Measurements from ENCODE around the gene TAMM41. TPM values are rescaled to one million over a fixed set of nuclear protein-coding genes. Genes with fewer than 3 reads are reported as not detected.

TAMM41 gene
- 93.1 and 115 TPM in 2 replicates for total RNA-seq (2011; cell fraction: chromatin; rRNA removed; ENCODE audit: low replicate concordance)
- 55.0 and 57.7 TPM in 2 replicates for total RNA-seq (2011; cell fraction: nucleolus; rRNA removed)
- total RNA-seq (2011; cell fraction: nucleoplasm; rRNA removed): 70.5 and 103 TPM in 2 replicates
- total RNA-seq (2014; rRNA removed) (8.6 and 12.0 TPM in 2 replicates), total RNA-seq (2014; rRNA removed; fragmentation: Illumina TruSeq; extraction: Trizol) (18.2 and 20.3 TPM in 2 replicates), total RNA-seq (2015; rRNA removed; fragmentation: Illumina TruSeq; extraction: Trizol) (21.2 and 25.0 TPM in 2 replicates), total RNA-seq (2021) (32.2 and 34.7 TPM in 2 replicates), polyA plus RNA-seq (2011; rRNA removed) (23.9 and 30.1 TPM in 2 replicates), polyA plus RNA-seq (2014; fragmentation: Illumina TruSeq; extraction: Trizol) (31.3 and 32.4 TPM in 2 replicates), polyA plus RNA-seq (2014; fragmentation: Nextera tagmentation; extraction: Ambion mirVana) (10 to 100 TPM; 69.0 to 74.6 TPM), polyA plus RNA-seq (2014; rRNA removed) (29.3 and 34.2 TPM in 2 replicates), polyA minus RNA-seq (2011; rRNA and poly(A)+ RNA removed) (35.2 and 39.5 TPM in 2 replicates), Bru-seq, nascent RNA (percentile 84 among the genes with signal in this experiment), BruChase-seq, experiment 1, labeled RNA remaining after a 2-hour chase (percentile 89 among the genes with signal in this experiment), BruChase-seq, experiment 2, labeled RNA remaining after a 6-hour chase (percentile 88 among the genes with signal in this experiment)
- 32.0 and 57.1 TPM in 2 replicates for polyA plus RNA-seq (2011; cell fraction: cytosol; rRNA removed)
- 43.7 and 90.2 TPM in 2 replicates for polyA plus RNA-seq (2011; cell fraction: nucleus; rRNA removed)
- 23.4 and 26.3 TPM in 2 replicates for polyA plus RNA-seq (2012)
- 22.0 and 27.3 TPM in 2 replicates for polyA minus RNA-seq (2011; cell fraction: cytosol; rRNA and poly(A)+ RNA removed)
- polyA minus RNA-seq (2011; cell fraction: nucleus; rRNA and poly(A)+ RNA removed): 43.6 and 57.0 TPM in 2 replicates
- long read RNA-seq, experiment 1, transcript TAMM41-206 (8 exons, 1,213 nt): major isoform, 28 of 40 reads
- long read RNA-seq, experiment 1, partial matches to known transcripts: 1 of 40 reads
- long read RNA-seq, experiment 1, other reads (novel, unspliced or antisense): 9 of 40 reads
- long read RNA-seq, experiment 2, transcript TAMM41-206 (8 exons, 1,213 nt): major isoform, 16 of 30 reads
- long read RNA-seq, experiment 2, partial matches to known transcripts: 2 of 30 reads
- long read RNA-seq, experiment 2, other reads (novel, unspliced or antisense): 9 of 30 reads
- long read RNA-seq, experiment 3, transcript TAMM41-206 (8 exons, 1,213 nt): major isoform, 21 of 32 reads
- long read RNA-seq, experiment 3, partial matches to known transcripts: 3 of 32 reads
- long read RNA-seq, experiment 3, other reads (novel, unspliced or antisense): 5 of 32 reads

- in situ Hi-C loops (cut with MboI) (no loop called here), intact Hi-C loops (cut with micrococcal nuclease) (loop anchor here (5.0 kb wide), 1 partner anchor 331 kb away; no protein-coding TSS in a partner anchor)
- peaks cover 7 to 10% of the 10 kb centered on the region in 2 experiments; a peak in 3 of 5 replicates for H3K4me1 ChIP-seq (replicated peaks in 1 of 2; ENCODE audit: control insufficient read depth in 2 of 2, insufficient read depth in 2 of 2, low read length in 2 of 2)
- 0 out of 2 replicates have a peak, but pooled peaks cover under 1% of the 10 kb centered on the region for H3K9me3 ChIP-seq (replicated peaks; ENCODE audit: control insufficient read depth, insufficient read depth, low read depth, low read length)
- peak within 1 kb of the TSS; percentile 95 for H2AFZ ChIP-seq (ENCODE audit: low read depth, low read length)
- peak within 1 kb of the TSS; percentile 86 for H3K27ac ChIP-seq (ENCODE audit: extremely low read depth, low read depth, low read length)
- peak; percentile 93 to 98 (median 94) for DNase-seq (ENCODE audit: extremely low read depth in 1 of 4, low spot score in 3 of 4)
- peak; percentile 100 for ATAC-seq
- 2% methylated on average over 69 of the region's 71 CpGs for WGBS (ENCODE audit: insufficient coverage, low coverage, missing lambda C conversion rate)
- H3K36me3 ChIP-seq (ENCODE audit: control insufficient read depth, insufficient read depth, low read length): peaks cover 35% of the 10 kb centered on the region
- CTCF ChIA-PET (ENCODE audit: low intra/inter-chr PET ratio): interaction anchor here (1.4 kb wide), 1 partner anchor 467 kb away, joined by 4 read pairs; no protein-coding TSS in a partner anchor
- no peaks in the 10 kb centered on the region for H3K27me3 ChIP-seq (ENCODE audit: control insufficient read depth in 2 of 2, insufficient read depth in 2 of 2, low read length in 2 of 2)
- FAIRE-seq: peak; percentile 94
- H3K4me2 ChIP-seq (ENCODE audit: insufficient read depth, low read length): peak within 1 kb of the TSS; percentile 96
- BruUV-seq (replicated peaks): no TSS peak
- H3K4me3 ChIP-seq: peak within 1 kb of the TSS; percentile 91
- no peaks in the 10 kb centered on the region for H3K9me1 ChIP-seq (ENCODE audit: control insufficient read depth, insufficient read depth, low read length)
- peak within 1 kb of the TSS; percentile 93 to 99 for H3K9ac ChIP-seq (ENCODE audit: insufficient read depth in 1 of 2, low read depth in 2 of 2, low read length in 2 of 2)
- POLR2A ChIA-PET: interaction anchor here (0.7 to 1.6 kb wide), 4 partner anchors 9 to 61 kb away, joined by 3 to 5 read pairs (median 3); no protein-coding TSS in a partner anchor
- H3K79me2 ChIP-seq (ENCODE audit: control insufficient read depth, insufficient read depth, low read length): peaks cover 27% of the 10 kb centered on the region
- no peaks in the 10 kb centered on the region for H4K20me1 ChIP-seq (replicated peaks; ENCODE audit: control insufficient read depth, insufficient read depth, low read length)
- TF ChIP-seq TGIF2 (CRISPR knock-in tag; IDR thresholded peaks at IDR 0.05): no peak
- TF ChIP-seq STAT5B (CRISPR knock-in tag; IDR thresholded peaks at IDR 0.05): no peak
- TF ChIP-seq TBL1XR1 (IDR thresholded peaks at IDR 0.05; ENCODE audit: low read length in 2 of 2): no peak
- TF ChIP-seq, protein P1, sequence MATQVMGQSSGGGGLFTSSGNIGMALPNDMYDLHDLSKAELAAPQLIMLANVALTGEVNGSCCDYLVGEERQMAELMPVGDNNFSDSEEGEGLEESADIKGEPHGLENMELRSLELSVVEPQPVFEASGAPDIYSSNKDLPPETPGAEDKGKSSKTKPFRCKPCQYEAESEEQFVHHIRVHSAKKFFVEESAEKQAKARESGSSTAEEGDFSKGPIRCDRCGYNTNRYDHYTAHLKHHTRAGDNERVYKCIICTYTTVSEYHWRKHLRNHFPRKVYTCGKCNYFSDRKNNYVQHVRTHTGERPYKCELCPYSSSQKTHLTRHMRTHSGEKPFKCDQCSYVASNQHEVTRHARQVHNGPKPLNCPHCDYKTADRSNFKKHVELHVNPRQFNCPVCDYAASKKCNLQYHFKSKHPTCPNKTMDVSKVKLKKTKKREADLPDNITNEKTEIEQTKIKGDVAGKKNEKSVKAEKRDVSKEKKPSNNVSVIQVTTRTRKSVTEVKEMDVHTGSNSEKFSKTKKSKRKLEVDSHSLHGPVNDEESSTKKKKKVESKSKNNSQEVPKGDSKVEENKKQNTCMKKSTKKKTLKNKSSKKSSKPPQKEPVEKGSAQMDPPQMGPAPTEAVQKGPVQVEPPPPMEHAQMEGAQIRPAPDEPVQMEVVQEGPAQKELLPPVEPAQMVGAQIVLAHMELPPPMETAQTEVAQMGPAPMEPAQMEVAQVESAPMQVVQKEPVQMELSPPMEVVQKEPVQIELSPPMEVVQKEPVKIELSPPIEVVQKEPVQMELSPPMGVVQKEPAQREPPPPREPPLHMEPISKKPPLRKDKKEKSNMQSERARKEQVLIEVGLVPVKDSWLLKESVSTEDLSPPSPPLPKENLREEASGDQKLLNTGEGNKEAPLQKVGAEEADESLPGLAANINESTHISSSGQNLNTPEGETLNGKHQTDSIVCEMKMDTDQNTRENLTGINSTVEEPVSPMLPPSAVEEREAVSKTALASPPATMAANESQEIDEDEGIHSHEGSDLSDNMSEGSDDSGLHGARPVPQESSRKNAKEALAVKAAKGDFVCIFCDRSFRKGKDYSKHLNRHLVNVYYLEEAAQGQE (IDR thresholded peaks at IDR 0.05; ENCODE audit: borderline replicate concordance): peak; percentile 21
- TF ChIP-seq, protein P1 (CRISPR knock-in tag; IDR thresholded peaks at IDR 0.05; ENCODE audit: low read depth): peak; percentile 44; the same call in 1 of the 2 replicates
- TF ChIP-seq ZBTB7A (IDR thresholded peaks at IDR 0.05; ENCODE audit: borderline replicate concordance, control insufficient read depth, low read depth, low read length): peak; percentile 80; the same call in 1 of the 2 replicates
Measured at GRCh38 chr3:11846281-11847266, at the start of gene TAMM41. Gene TAMM41, minus strand, starts transcription at chr3:11846885. Its CDS starts 249 bp downstream, at chr3:11846636.

Measured in K562 (cell line).